Measurements from ENCODE around the gene CHST14. TPM values are rescaled to one million over a fixed set of nuclear protein-coding genes. Genes with fewer than 3 reads are reported as not detected.

CHST14 gene
- total RNA-seq, 2 experiments from 2014 or later: 14.3 to 14.6 TPM

- no peaks in the 10 kb centered on the region for H3K9me3 Mint-ChIP-seq
- peak; percentile 31 for DNase-seq
- ChIA-PET CTCF (no interaction called here), POLR2A (no interaction called here)
- peak overlapping the region; percentile 90 for H3K27ac Mint-ChIP-seq
- peaks cover 9% of the 10 kb centered on the region for H3K36me3 Mint-ChIP-seq (ENCODE audit: low read depth)
- H3K27me3 Mint-ChIP-seq: peaks cover under 1% of the 10 kb centered on the region
- peaks cover 25% of the 10 kb centered on the region for H3K4me1 Mint-ChIP-seq
- H3K4me3 Mint-ChIP-seq: peak overlapping the region; percentile 85
These were observed 995 bp downstream of the CHST14 start for GRCh38 chr15:40471808-40472150.

DNA sequence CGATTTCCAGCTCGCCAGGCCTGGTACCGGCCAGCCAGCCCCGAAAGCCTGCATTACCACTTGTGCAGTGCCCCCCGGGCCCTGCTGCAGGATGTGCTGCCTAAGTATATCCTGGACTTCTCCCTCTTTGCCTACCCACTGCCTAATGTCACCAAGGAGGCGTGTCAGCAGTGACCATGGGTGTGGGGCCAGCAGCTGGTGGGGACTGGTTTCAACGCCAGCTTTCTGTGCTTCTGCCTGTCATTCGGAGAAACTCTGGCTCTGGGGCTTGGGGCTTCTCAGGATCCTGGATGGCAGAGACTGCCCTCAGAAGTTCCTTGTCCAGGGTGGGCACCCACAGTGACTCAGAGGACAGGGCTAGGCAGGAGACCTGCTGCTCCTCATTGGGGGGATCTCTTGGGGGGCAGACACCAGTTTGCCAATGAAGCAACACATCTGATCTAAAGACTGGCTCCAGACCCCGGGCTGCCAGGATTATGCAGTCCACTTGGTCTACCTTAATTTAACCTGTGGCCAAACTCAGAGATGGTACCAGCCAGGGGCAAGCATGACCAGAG, 1.5 kb downstream of the CHST14 start:
- POLR2A ChIA-PET: no interaction called here
- Mint-ChIP-seq H3K36me3 (ENCODE audit: low read depth) (peaks cover 7% of the 10 kb centered on the region), H3K4me1 (peaks cover 20% of the 10 kb centered on the region), H3K9me3 (no peaks in the 10 kb centered on the region), H3K27ac (peak overlapping the region; percentile 90), H3K4me3 (peak overlapping the region; percentile 85), H3K27me3 (peaks cover 4% of the 10 kb centered on the region)
- no peak for DNase-seq
- CTCF ChIA-PET: interaction anchor here (0.6 kb wide), 1 partner anchor 50 kb away, joined by 3 read pairs; no protein-coding TSS in a partner anchor

DNA sequence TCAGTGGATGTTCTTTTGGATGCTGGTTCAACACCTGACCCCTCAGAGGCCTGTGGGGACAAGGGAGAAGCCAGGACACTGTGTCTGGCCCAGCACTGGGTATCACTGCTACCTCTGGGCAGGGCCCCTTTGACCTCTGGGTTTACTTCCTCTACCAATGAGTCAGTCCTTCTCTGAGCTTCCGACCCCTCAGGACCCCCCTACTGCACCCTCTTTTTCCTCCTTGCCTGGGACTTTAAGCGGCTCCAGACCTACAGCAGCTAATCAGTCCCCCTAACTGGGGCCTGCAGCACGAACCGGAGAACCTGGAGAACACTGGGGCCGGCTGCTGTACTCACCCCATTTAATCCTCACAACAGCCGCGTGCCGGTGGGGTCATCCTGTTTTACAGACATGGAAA, 3.8 kb downstream of the CHST14 start:
- Mint-ChIP-seq H3K9me3 (no peaks in the 10 kb centered on the region), H3K4me3 (no peak overlapping the region), H3K27me3 (peaks cover 12% of the 10 kb centered on the region), H3K27ac (no peak overlapping the region), H3K36me3 (ENCODE audit: low read depth) (peaks cover 7% of the 10 kb centered on the region), H3K4me1 (peaks cover 16% of the 10 kb centered on the region)
- ChIA-PET POLR2A (no interaction called here), CTCF (no interaction called here)
- no peak for DNase-seq

DNA sequence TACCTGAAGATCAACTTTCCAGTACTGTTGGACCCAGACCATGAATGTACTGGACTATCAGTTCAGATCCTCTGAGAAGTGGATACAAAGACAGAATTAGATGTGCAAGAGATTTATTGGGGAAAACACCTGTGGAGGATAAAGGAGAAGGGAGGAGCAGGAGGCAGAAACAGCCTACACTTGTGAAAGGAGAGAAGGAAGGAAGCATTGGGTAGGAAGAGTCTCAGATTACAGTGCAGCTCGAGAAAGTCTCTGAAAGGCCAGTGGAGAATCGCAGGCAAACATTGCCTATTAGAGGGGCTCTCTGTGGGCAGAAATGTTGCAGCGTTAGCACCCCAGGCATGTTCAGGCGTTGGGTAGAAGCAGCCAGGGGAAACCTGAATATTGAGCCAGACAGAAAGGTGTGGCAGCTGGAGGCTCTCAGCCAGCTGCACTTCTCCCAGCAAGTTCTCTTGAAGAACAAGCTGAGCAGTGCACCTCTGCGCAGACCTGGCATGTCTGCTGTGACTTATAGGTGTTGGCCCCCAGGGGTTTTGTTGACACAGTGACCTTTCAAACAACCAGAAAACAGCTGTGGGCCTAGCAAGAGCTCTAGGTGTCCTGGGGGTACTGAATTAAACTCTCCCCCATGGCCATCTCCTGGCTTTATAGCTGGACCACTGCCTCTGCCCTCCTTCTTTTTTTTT, 7.0 kb downstream of the CHST14 start:
- no peaks in the 10 kb centered on the region for H3K9me3 Mint-ChIP-seq
- DNase-seq: no peak
- ChIA-PET CTCF (interaction anchor here (0.7 to 1.2 kb wide), 4 partner anchors 8 to 239 kb away, joined by 3 to 4 read pairs (median 3); partner anchors contain the start of gene PAK6), POLR2A (no interaction called here)
- H3K36me3 Mint-ChIP-seq (ENCODE audit: low read depth): peaks cover 6% of the 10 kb centered on the region
- H3K4me3 Mint-ChIP-seq: no peak overlapping the region
- peaks cover 38% of the 10 kb centered on the region for H3K27me3 Mint-ChIP-seq
- peaks cover 2% of the 10 kb centered on the region for H3K4me1 Mint-ChIP-seq
- H3K27ac Mint-ChIP-seq: no peak overlapping the region

GRCh38 chr15:40479024-40479423, 8.2 kb downstream of the CHST14 start:
- POLR2A ChIA-PET: no interaction called here

GRCh38 chr15:40481341-40482074, 10.7 kb downstream of the CHST14 start:
- no peak overlapping the region for H3K4me3 Mint-ChIP-seq
- no peak for DNase-seq
- H3K27ac Mint-ChIP-seq: no peak overlapping the region
- H3K27me3 Mint-ChIP-seq: peaks cover 44% of the 10 kb centered on the region
- no peaks in the 10 kb centered on the region for H3K9me3 Mint-ChIP-seq
- ChIA-PET POLR2A (no interaction called here), CTCF (interaction anchor here (0.6 to 1.2 kb wide), 2 partner anchors 39 to 1270 kb away, joined by 3 to 4 read pairs; no protein-coding TSS in a partner anchor)
- no peaks in the 10 kb centered on the region for H3K4me1 Mint-ChIP-seq
- no peaks in the 10 kb centered on the region for H3K36me3 Mint-ChIP-seq (ENCODE audit: low read depth)

More at GRCh38 chr15:40479024-40479423, 8.2 kb downstream of the CHST14 start:
- no peak for DNase-seq
- Mint-ChIP-seq H3K36me3 (ENCODE audit: low read depth) (no peaks in the 10 kb centered on the region), H3K4me3 (no peak overlapping the region), H3K27me3 (peaks cover 43% of the 10 kb centered on the region), H3K27ac (no peak overlapping the region), H3K4me1 (no peaks in the 10 kb centered on the region), H3K9me3 (no peaks in the 10 kb centered on the region)
- CTCF ChIA-PET: interaction anchor here (1.4 kb wide), 1 partner anchor 9 kb away, joined by 4 read pairs; no protein-coding TSS in a partner anchor

- no peaks in the 10 kb centered on the region for H3K4me1 Mint-ChIP-seq
- POLR2A ChIA-PET: no interaction called here
- CTCF ChIA-PET: interaction anchor here (1.2 kb wide), 1 partner anchor 8 kb away, joined by 3 read pairs; no protein-coding TSS in a partner anchor
These were observed 13.1 kb downstream of the CHST14 start for GRCh38 chr15:40483919-40484318.

GRCh38 chr15:40486066-40486770, 15.4 kb downstream of the CHST14 start:
- Mint-ChIP-seq H3K27me3 (peaks cover 21% of the 10 kb centered on the region), H3K36me3 (ENCODE audit: low read depth) (no peaks in the 10 kb centered on the region), H3K4me1 (no peaks in the 10 kb centered on the region), H3K27ac (no peak overlapping the region), H3K9me3 (no peaks in the 10 kb centered on the region), H3K4me3 (no peak overlapping the region)
- CTCF ChIA-PET: interaction anchor here (0.6 kb wide), 1 partner anchor 280 kb away, joined by 3 read pairs; no protein-coding TSS in a partner anchor
- POLR2A ChIA-PET: no interaction called here
- no peak for DNase-seq

More at GRCh38 chr15:40483919-40484318, 13.1 kb downstream of the CHST14 start:
- Mint-ChIP-seq H3K27me3 (peaks cover 34% of the 10 kb centered on the region), H3K27ac (no peak overlapping the region), H3K36me3 (ENCODE audit: low read depth) (no peaks in the 10 kb centered on the region), H3K9me3 (no peaks in the 10 kb centered on the region), H3K4me3 (no peak overlapping the region)
- no peak for DNase-seq

GRCh38 chr15:40487816-40488682, 17.3 kb downstream of the CHST14 start:
- POLR2A ChIA-PET: no interaction called here
- Mint-ChIP-seq H3K36me3 (ENCODE audit: low read depth) (no peaks in the 10 kb centered on the region), H3K4me3 (no peak overlapping the region), H3K27ac (no peak overlapping the region), H3K9me3 (no peaks in the 10 kb centered on the region), H3K4me1 (peaks cover 4% of the 10 kb centered on the region), H3K27me3 (peaks cover 4% of the 10 kb centered on the region)
- DNase-seq: no peak
- CTCF ChIA-PET: interaction anchor here (0.6 to 1.0 kb wide), 4 partner anchors 48 to 364 kb away, joined by 3 to 5 read pairs (median 3); no protein-coding TSS in a partner anchor

GRCh38 chr15:40489274-40490175, 18.7 kb downstream of the CHST14 start:
- CTCF ChIA-PET: no interaction called here

GRCh38 chr15:40493089-40493840, 22.5 kb downstream of the CHST14 start:
- Mint-ChIP-seq H3K27ac (peak overlapping the region; percentile 75), H3K9me3 (no peaks in the 10 kb centered on the region), H3K27me3 (no peaks in the 10 kb centered on the region), H3K4me1 (peaks cover 20% of the 10 kb centered on the region), H3K36me3 (ENCODE audit: low read depth) (no peaks in the 10 kb centered on the region), H3K4me3 (peak overlapping the region; percentile 15)
- ChIA-PET POLR2A (no interaction called here), CTCF (interaction anchor here (1.0 kb wide), 1 partner anchor 27 kb away, joined by 4 read pairs; no protein-coding TSS in a partner anchor)
- peak; percentile 57 for DNase-seq

More at GRCh38 chr15:40489274-40490175, 18.7 kb downstream of the CHST14 start:
- H3K9me3 Mint-ChIP-seq: no peaks in the 10 kb centered on the region
- H3K4me3 Mint-ChIP-seq: no peak overlapping the region
- no peaks in the 10 kb centered on the region for H3K36me3 Mint-ChIP-seq (ENCODE audit: low read depth)
- peaks cover 17% of the 10 kb centered on the region for H3K4me1 Mint-ChIP-seq
- H3K27ac Mint-ChIP-seq: no peak overlapping the region
- POLR2A ChIA-PET: no interaction called here
- H3K27me3 Mint-ChIP-seq: no peaks in the 10 kb centered on the region
- DNase-seq: no peak
